Measurements from ENCODE around the gene DLGAP3.
"Not testable (repeated sequence)": the region's sequence is repeated elsewhere in the genome, so short reads cannot be mapped to it uniquely, and the experiment has no call there.

GRCh38 chr1:34941798-34942197 lies 12.3 kb upstream of the DLGAP3 start:
- TF ChIP-seq CTCF, POLR2A (IDR thresholded peaks at IDR 0.05): not testable (repeated sequence)

All from ovary (tissue), 3 donors.